SU-DHL-6 (cell line): ENCODE data around the gene ZNF524.

Source experiments
- H2AFZ ChIP-seq: fragments of 200-600 bp; sonication (generic); 2 replicates; pipeline ENCODE4 v1.6.1; 2014; ENCODE audit warnings: low read depth, mild to moderate bottlenecking, moderate library complexity, mixed read lengths, antibody characterized with exemption, low read length; ENCODE audit not compliant: severe bottlenecking
- H3F3A ChIP-seq: fragments of 200-600 bp; shearing (Covaris generic); 2 replicates; pipeline ENCODE4 v1.6.0; 2016; ENCODE audit warnings: antibody characterized with exemption, mild to moderate bottlenecking; ENCODE audit not compliant: insufficient read depth
- H3K27ac ChIP-seq: fragments of 200-600 bp; sonication (generic); 2 replicates; pipeline ENCODE4 v1.5.1; 2016; ENCODE audit warnings: low read depth, mild to moderate bottlenecking, low read length, moderate library complexity, mixed read lengths
- H3K27me3 ChIP-seq: fragments of 200-600 bp; sonication (generic), shearing (Covaris generic); 2 replicates; pipeline ENCODE4 v1.6.0; 2014; ENCODE audit warnings: mild to moderate bottlenecking, low read length
- H3K36me3 ChIP-seq: fragments of 200-600 bp; sonication (generic); 2 replicates; pipeline ENCODE4 v1.6.1; 2014; ENCODE audit warnings: mild to moderate bottlenecking, low read length, mixed read lengths
- H3K4me2 ChIP-seq: fragments of 300-600, 200-600 bp; shearing (Covaris generic), sonication (generic); 2 replicates; pipeline ENCODE4 v1.6.0; 2014; ENCODE audit warnings: low read length, low read depth, mild to moderate bottlenecking; ENCODE audit not compliant: poor library complexity, severe bottlenecking
- H3K4me3 ChIP-seq: fragments of 200-600 bp; sonication (generic); 2 replicates; pipeline ENCODE4 v1.5.1; 2014; ENCODE audit warnings: antibody characterized with exemption, low read length, mild to moderate bottlenecking, mixed read lengths; ENCODE audit not compliant: insufficient read depth, poor library complexity, severe bottlenecking
- H3K79me2 ChIP-seq: fragments of 200-600 bp; sonication (generic); 2 replicates; pipeline ENCODE4 v1.6.1; 2014; ENCODE audit warnings: mild to moderate bottlenecking, low read length, moderate library complexity; ENCODE audit not compliant: insufficient read depth
- H3K9ac ChIP-seq: fragments of 200-600 bp; sonication (generic); 2 replicates; pipeline ENCODE4 v1.7.0; 2014; ENCODE audit warnings: mild to moderate bottlenecking, low read length
- H3K9me2 ChIP-seq: fragments of 200-600 bp; sonication (generic); replicated peaks from 2 replicates; pipeline ENCODE4 v1.6.1; 2014; ENCODE audit warnings: low read length; ENCODE audit not compliant: insufficient read depth
- H3K9me3 ChIP-seq: fragments of 200-600 bp; sonication (generic); 2 replicates; pipeline ENCODE4 v1.6.1; 2014; ENCODE audit warnings: low read length, mixed read lengths; ENCODE audit not compliant: insufficient read depth
- H4K20me1 ChIP-seq: fragments of 200-600 bp; sonication (generic); 2 replicates; pipeline ENCODE4 v1.6.1; 2014; ENCODE audit warnings: low read depth, mild to moderate bottlenecking, antibody characterized with exemption, low read length, moderate library complexity, mixed read lengths
- EZH2phosphoT487 ChIP-seq: fragments of 200-600 bp; sonication (generic), shearing (Covaris generic); conservative IDR thresholded peaks from 2 replicates; pipeline ENCODE4 v1.6.1; 2018; ENCODE audit warnings: mild to moderate bottlenecking, antibody characterized with exemption, low read length, moderate library complexity, mixed read lengths
- TF ChIP-seq, protein P1 (sequence below): fragments of 200-600 bp; sonication (generic); IDR thresholded peaks from one replicate; pipeline ENCODE4 v1.5.1; 2017; ENCODE audit warnings: antibody characterized with exemption, mild to moderate bottlenecking, low read length, moderate library complexity; ENCODE audit not compliant: insufficient read depth, poor library complexity, severe bottlenecking

Gene ZNF524

DNA sequence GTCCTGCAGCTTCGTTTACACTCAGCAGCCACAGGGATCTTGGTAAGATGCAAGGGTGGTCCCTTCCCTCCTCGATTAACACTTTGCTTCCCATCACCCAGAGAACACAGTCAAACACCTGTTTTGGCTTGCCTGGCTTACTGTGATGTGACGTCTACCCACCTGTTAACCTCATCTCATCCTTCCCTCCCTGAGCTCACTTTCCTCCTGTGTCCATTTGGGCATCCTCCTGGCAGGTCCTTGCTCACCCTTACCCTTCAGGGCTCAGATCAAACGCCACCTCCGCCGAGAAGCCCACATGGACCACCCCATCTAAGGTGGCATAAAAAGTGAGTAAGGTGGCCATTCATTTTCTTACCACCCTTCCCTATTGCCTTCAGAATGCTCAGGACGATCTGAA lies 10.0 kb upstream of the ZNF524 start:
- H3K36me3 ChIP-seq: no peaks in the 10 kb centered on the region
- no peaks in the 10 kb centered on the region for H4K20me1 ChIP-seq
- no peak overlapping the region for H3K9ac ChIP-seq
- H3K4me2 ChIP-seq: no peak overlapping the region
- H3F3A ChIP-seq: no peaks in the 10 kb centered on the region
- no peaks in the 10 kb centered on the region for H3K9me2 ChIP-seq
- H3K27me3 ChIP-seq: no peaks in the 10 kb centered on the region
- H2AFZ ChIP-seq: no peak overlapping the region
- no peaks in the 10 kb centered on the region for H3K79me2 ChIP-seq
- no peak overlapping the region for H3K4me3 ChIP-seq
- H3K9me3 ChIP-seq: no peaks in the 10 kb centered on the region
- TF ChIP-seq, protein P1, sequence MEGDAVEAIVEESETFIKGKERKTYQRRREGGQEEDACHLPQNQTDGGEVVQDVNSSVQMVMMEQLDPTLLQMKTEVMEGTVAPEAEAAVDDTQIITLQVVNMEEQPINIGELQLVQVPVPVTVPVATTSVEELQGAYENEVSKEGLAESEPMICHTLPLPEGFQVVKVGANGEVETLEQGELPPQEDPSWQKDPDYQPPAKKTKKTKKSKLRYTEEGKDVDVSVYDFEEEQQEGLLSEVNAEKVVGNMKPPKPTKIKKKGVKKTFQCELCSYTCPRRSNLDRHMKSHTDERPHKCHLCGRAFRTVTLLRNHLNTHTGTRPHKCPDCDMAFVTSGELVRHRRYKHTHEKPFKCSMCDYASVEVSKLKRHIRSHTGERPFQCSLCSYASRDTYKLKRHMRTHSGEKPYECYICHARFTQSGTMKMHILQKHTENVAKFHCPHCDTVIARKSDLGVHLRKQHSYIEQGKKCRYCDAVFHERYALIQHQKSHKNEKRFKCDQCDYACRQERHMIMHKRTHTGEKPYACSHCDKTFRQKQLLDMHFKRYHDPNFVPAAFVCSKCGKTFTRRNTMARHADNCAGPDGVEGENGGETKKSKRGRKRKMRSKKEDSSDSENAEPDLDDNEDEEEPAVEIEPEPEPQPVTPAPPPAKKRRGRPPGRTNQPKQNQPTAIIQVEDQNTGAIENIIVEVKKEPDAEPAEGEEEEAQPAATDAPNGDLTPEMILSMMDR: no peak
- no peak for TF ChIP-seq EZH2phosphoT487
- H3K27ac ChIP-seq: no peak overlapping the region

DNA sequence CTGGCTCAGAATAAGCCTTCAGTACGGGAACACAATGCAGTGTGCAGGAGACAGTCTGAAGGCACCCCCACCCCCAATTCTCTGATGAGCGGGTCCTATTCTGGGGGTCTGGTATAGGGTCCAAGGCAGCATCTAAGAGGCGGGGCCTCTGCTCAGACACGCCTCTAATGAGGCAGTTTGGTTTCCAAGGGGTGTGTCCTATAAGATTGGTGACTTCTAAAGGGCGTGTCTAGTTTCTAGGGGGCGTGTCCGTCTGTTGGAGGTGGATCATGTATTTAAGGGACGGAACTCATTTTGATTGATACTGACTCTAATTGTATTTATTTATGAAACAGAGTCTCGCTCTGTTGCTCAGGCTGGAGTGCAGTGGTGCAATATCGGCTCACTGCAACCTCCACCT lies 9.5 kb upstream of the ZNF524 start:
- Histone ChIP-seq H3F3A (no peaks in the 10 kb centered on the region), H2AFZ (no peak overlapping the region), H4K20me1 (no peaks in the 10 kb centered on the region), H3K9ac (no peak overlapping the region), H3K9me3 (no peaks in the 10 kb centered on the region), H3K4me3 (no peak overlapping the region), H3K9me2 (no peaks in the 10 kb centered on the region), H3K79me2 (no peaks in the 10 kb centered on the region), H3K36me3 (no peaks in the 10 kb centered on the region), H3K4me2 (no peak overlapping the region), H3K27me3 (no peaks in the 10 kb centered on the region), H3K27ac (no peak overlapping the region)
- TF ChIP-seq, protein P1: no peak
- no peak for TF ChIP-seq EZH2phosphoT487

DNA sequence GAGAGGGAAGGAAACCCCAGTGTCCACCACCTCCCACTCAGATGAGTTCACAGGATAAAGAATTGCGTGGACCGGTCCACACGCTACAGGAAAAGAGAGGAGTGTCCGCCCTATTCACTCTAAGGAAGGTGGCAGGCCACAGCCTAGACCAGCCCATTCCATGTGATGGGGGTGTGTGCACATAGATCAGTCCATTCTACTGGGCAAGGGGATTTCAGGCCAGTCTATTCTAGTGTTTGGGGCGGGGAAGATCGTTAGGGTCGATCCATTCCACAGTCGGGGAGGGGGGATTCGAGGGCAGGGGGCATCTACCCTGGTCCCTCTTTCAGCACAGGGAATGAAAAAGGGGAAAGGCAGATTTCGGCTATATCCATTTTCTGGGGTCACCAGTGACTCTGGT lies 8.5 kb upstream of the ZNF524 start:
- no peak overlapping the region for H3K4me3 ChIP-seq
- no peaks in the 10 kb centered on the region for H3K27me3 ChIP-seq
- no peak overlapping the region for H3K9ac ChIP-seq
- no peaks in the 10 kb centered on the region for H3K9me2 ChIP-seq
- no peak overlapping the region for H2AFZ ChIP-seq
- H3K79me2 ChIP-seq: no peaks in the 10 kb centered on the region
- H3K4me2 ChIP-seq: no peak overlapping the region
- no peaks in the 10 kb centered on the region for H3K9me3 ChIP-seq
- no peak overlapping the region for H3K27ac ChIP-seq
- H4K20me1 ChIP-seq: no peaks in the 10 kb centered on the region
- no peaks in the 10 kb centered on the region for H3K36me3 ChIP-seq
- no peak for TF ChIP-seq EZH2phosphoT487
- TF ChIP-seq, protein P1: no peak
- no peaks in the 10 kb centered on the region for H3F3A ChIP-seq
